ENCODE measurements around the gene ACSS3. TPM values are rescaled to one million over a fixed set of nuclear protein-coding genes. Genes with fewer than 3 reads are reported as not detected.

The ACSS3 gene
- total RNA-seq, 6 experiments from 2014 or later: 39.7 to 112 (median 56.5) TPM

DNA sequence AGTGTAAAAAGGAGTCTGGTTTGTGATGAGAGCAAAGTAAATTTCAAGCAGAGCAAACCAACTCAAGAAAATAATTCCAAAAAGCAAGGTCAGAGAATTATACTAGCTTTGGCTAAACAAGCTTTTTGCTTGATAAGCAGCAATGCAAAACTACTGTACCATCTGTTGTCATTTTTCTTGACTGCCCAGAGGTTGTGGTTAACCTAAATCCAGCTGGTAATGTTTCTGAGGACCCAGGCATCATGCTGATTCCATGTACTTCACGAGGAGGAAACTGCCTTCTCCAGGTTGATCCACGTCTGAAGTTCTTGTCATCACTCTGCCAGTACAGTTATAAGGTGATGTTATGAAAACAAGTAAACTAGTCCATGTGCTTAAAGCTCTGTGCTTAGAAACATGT, 185.2 kb downstream of the ACSS3 start:
- H3K27me3 ChIP-seq: no peaks in the 10 kb centered on the region
- 83% methylated on average over 1 of the region's 2 CpGs for WGBS (ENCODE audit: insufficient coverage, low coverage, low lambda C conversion rate, missing lambda C conversion rate)
- intact Hi-C loops (cut with DNase I): no loop called here
- no peak for DNase-seq
- H3K4me1 ChIP-seq: no peaks in the 10 kb centered on the region
- ATAC-seq: no peak
- H3K27ac ChIP-seq: no peak overlapping the region
- TF ChIP-seq POLR2A (IDR thresholded peaks at IDR 0.05): no peak
- TF ChIP-seq, protein P1, sequence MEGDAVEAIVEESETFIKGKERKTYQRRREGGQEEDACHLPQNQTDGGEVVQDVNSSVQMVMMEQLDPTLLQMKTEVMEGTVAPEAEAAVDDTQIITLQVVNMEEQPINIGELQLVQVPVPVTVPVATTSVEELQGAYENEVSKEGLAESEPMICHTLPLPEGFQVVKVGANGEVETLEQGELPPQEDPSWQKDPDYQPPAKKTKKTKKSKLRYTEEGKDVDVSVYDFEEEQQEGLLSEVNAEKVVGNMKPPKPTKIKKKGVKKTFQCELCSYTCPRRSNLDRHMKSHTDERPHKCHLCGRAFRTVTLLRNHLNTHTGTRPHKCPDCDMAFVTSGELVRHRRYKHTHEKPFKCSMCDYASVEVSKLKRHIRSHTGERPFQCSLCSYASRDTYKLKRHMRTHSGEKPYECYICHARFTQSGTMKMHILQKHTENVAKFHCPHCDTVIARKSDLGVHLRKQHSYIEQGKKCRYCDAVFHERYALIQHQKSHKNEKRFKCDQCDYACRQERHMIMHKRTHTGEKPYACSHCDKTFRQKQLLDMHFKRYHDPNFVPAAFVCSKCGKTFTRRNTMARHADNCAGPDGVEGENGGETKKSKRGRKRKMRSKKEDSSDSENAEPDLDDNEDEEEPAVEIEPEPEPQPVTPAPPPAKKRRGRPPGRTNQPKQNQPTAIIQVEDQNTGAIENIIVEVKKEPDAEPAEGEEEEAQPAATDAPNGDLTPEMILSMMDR (IDR thresholded peaks at IDR 0.05): no peak
- H3K36me3 ChIP-seq: no peaks in the 10 kb centered on the region
- H3K9me3 ChIP-seq: no peaks in the 10 kb centered on the region
- no peak overlapping the region for H3K4me3 ChIP-seq

GRCh38 chr12:81270385-81270784, 192.5 kb downstream of the ACSS3 start:
- TF ChIP-seq, protein P1 (IDR thresholded peaks at IDR 0.05): no peak
- no peak for TF ChIP-seq POLR2A (IDR thresholded peaks at IDR 0.05)
- Histone ChIP-seq H3K4me1 (no peaks in the 10 kb centered on the region), H3K9me3 (no peaks in the 10 kb centered on the region), H3K4me3 (no peak overlapping the region), H3K27me3 (no peaks in the 10 kb centered on the region), H3K36me3 (no peaks in the 10 kb centered on the region), H3K27ac (no peak overlapping the region)
- intact Hi-C loops (cut with DNase I): no loop called here
- 96% methylated on average over 5 of the region's 5 CpGs for WGBS (ENCODE audit: insufficient coverage, low coverage, low lambda C conversion rate, missing lambda C conversion rate)
- ATAC-seq: no peak
- DNase-seq: no peak

DNA sequence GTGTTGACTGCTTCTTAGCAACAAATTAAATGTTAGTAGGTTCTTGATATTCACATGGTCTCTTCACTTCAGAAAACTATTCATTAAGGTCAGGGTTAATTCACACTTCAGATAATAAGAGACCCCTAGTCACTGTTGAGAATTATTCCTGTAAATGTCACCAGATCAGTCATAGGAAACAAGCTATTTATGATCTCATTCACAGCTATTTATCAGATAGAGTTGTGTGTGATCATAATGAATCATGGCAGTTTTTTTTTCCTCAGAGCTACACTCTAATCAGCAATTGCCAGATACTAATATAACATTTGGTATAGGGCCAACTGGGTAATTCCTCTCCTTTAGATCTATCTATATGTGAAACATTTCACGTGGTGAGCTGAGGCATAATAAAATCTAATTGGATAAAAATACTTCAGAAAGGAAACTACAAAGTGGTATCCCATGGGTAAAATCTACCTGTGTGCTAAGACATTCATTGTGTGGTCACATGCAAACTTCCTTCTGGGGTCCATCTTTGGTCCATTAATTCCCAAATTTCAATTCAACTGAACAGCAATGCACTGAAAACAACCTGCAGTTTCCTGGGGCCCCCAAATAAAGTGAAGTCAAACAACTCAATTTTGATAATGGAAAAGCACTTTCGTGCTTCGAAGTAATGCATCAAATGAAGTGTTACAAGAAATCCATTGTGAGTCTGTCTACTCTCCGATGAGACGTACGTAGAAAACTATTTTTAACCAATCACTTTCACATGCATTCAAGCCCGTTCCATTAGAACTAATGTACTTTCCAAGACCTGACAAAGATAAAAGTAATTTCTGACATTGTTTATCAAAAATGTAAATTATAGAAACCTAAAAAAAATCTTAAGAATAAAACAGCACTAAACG, 197.0 kb downstream of the ACSS3 start:
- TF ChIP-seq, protein P1 (IDR thresholded peaks at IDR 0.05): no peak
- no peak for TF ChIP-seq POLR2A (IDR thresholded peaks at IDR 0.05)
- Histone ChIP-seq H3K27ac (no peak overlapping the region), H3K4me1 (no peaks in the 10 kb centered on the region), H3K4me3 (no peak overlapping the region), H3K27me3 (no peaks in the 10 kb centered on the region), H3K36me3 (no peaks in the 10 kb centered on the region), H3K9me3 (no peaks in the 10 kb centered on the region)
- DNase-seq (no peak), ATAC-seq (no peak)
- intact Hi-C loops (cut with DNase I): no loop called here
- WGBS (ENCODE audit: insufficient coverage, low coverage, low lambda C conversion rate, missing lambda C conversion rate): 75% methylated on average over 8 of the region's 8 CpGs

GRCh38 chr12:81284137-81284536, 206.3 kb downstream of the ACSS3 start:
- H3K27ac ChIP-seq: no peak overlapping the region
- H3K36me3 ChIP-seq: no peaks in the 10 kb centered on the region
- 48% methylated on average over 3 of the region's 3 CpGs for WGBS (ENCODE audit: insufficient coverage, low coverage, low lambda C conversion rate, missing lambda C conversion rate)
- TF ChIP-seq, protein P1 (IDR thresholded peaks at IDR 0.05): no peak
- TF ChIP-seq POLR2A (IDR thresholded peaks at IDR 0.05): no peak
- no peaks in the 10 kb centered on the region for H3K27me3 ChIP-seq
- no peaks in the 10 kb centered on the region for H3K9me3 ChIP-seq
- ATAC-seq (no peak), DNase-seq (no peak)
- H3K4me3 ChIP-seq: no peak overlapping the region
- no peaks in the 10 kb centered on the region for H3K4me1 ChIP-seq
- intact Hi-C loops (cut with DNase I): no loop called here
